HCT116 (cell line): Measurements from ENCODE around the gene LAD1. TPM values are rescaled to one million over a fixed set of nuclear protein-coding genes. Genes with fewer than 3 reads are reported as not detected.

Source experiments
- ATAC-seq: fragments of 200-7000 bp; cut with Tn5 transposase; 2 replicates; pipeline ENCODE4 v1.9.1; 2020; ENCODE audit warnings: mild to moderate bottlenecking, moderate library complexity
- BruUV-seq: library from RNA; stranded (reverse); fragments of 400-500 nt; replicated peaks from 2 replicates; lab custom pipeline; 2021; lab: Mats Ljungman, UMichigan
- CTCF ChIA-PET: fragments of 300-600 bp; sonication (Branson Sonifier 250); formaldehyde crosslinking; loops from one replicate; lab custom pipeline; 2021; ENCODE audit warnings: antibody characterized with exemption; lab: Charles Lee
- POLR2A ChIA-PET: fragments of 300-600, 350-600 bp; sonication (Branson Sonifier 250); formaldehyde crosslinking; loops from one replicate; lab custom pipeline; 2021; ENCODE audit warnings: antibody characterized with exemption; lab: Charles Lee
- RAD21 ChIA-PET, 2 experiments: fragments of 300-600 bp; sonication (Branson Sonifier 250); formaldehyde crosslinking; loops; one replicate each; lab custom pipeline; 2023; ENCODE audit warnings: low total read pairs in 2 of 2; ENCODE audit not compliant: uncharacterized antibody in 2 of 2, unreplicated experiment in 2 of 2, low non-redundant PET in 1 of 2; lab: Charles Lee
- DNase-seq: peaks from one replicate; pipeline ENCODE4 v3.0.0-alpha.2; 2010; ENCODE audit warnings: low read depth, low spot score
- H2AFZ ChIP-seq: fragments of 200-600 bp; shearing (Covaris generic), sonication (generic); 2 replicates; pipeline ENCODE4 v1.6.1; 2017; ENCODE audit warnings: low read depth, mixed run types, mixed read lengths, antibody characterized with exemption, low read length; ENCODE audit not compliant: poor library complexity, severe bottlenecking
- H3K27ac ChIP-seq: 2 replicates; pipeline ENCODE4 v1.5.1; 2012; ENCODE audit warnings: low read depth, low read length
- H3K27me3 ChIP-seq: fragments of 200-600 bp; sonication (generic); 2 replicates; pipeline ENCODE4 v1.6.1; 2016; ENCODE audit warnings: mixed run types, low read length, mixed read lengths; ENCODE audit not compliant: insufficient read depth
- H3K36me3 ChIP-seq, 2 experiments: fragments of 200-500 bp in 1 of 2; fragments of 200-600 bp in 1 of 2; sonication (Bioruptor generic) in 1 of 2; sonication (generic) in 1 of 2; 2 replicates each; pipeline versions ENCODE4 v1.5.1 to v1.6.1; 2014 to 2016; ENCODE audit warnings: low read length in 2 of 2, inconsistent platforms in 1 of 2, mixed read lengths in 1 of 2, mixed run types in 1 of 2; ENCODE audit not compliant: insufficient read depth in 2 of 2, control insufficient read depth in 1 of 2
- H3K4me1 ChIP-seq, 2 experiments: fragments of 200-600 bp in 1 of 2; sonication (generic) in 1 of 2; 2 replicates each; pipeline versions ENCODE4 v1.5.1 to v1.6.1; 2012 to 2017; ENCODE audit warnings: low read length in 2 of 2, inconsistent platforms in 1 of 2, mild to moderate bottlenecking in 1 of 2, mixed read lengths in 1 of 2, mixed run types in 1 of 2, moderate library complexity in 1 of 2; ENCODE audit not compliant: insufficient read depth in 2 of 2, control insufficient read depth in 1 of 2
- H3K4me2 ChIP-seq: fragments of 200-600 bp; sonication (generic); 2 replicates; pipeline ENCODE4 v1.6.1; 2017; ENCODE audit warnings: mixed run types, low read length, mixed read lengths
- H3K4me3 ChIP-seq, 2 experiments: fragments of 200-600 bp in 1 of 2; sonication (generic) in 1 of 2; replicated peaks in 1 of 2; 2 replicates each; pipeline ENCODE4 v1.5.1; 2011 to 2016; ENCODE audit warnings: low read length in 2 of 2, control low read depth in 1 of 2, low read depth in 1 of 2, mild to moderate bottlenecking in 1 of 2, mixed read lengths in 1 of 2, mixed run types in 1 of 2
- H3K79me2 ChIP-seq: fragments of 200-600 bp; sonication (generic); 2 replicates; pipeline ENCODE4 v1.6.1; 2017; ENCODE audit warnings: mild to moderate bottlenecking, mixed run types, low read length, moderate library complexity, mixed read lengths; ENCODE audit not compliant: insufficient read depth
- H3K9ac ChIP-seq: fragments of 200-600 bp; sonication (generic); 2 replicates; pipeline ENCODE4 v1.6.1; 2016; ENCODE audit warnings: low read length, mixed read lengths
- H3K9me2 ChIP-seq: fragments of 200-600 bp; sonication (generic), shearing (Covaris generic); 2 replicates; pipeline ENCODE4 v1.6.1; 2017; ENCODE audit warnings: mixed run types, mild to moderate bottlenecking, moderate library complexity; ENCODE audit not compliant: insufficient read depth
- H3K9me3 ChIP-seq, 2 experiments: fragments of 200-500 bp in 1 of 2; fragments of 200-600 bp in 1 of 2; sonication (Bioruptor generic) in 1 of 2; sonication (generic) in 1 of 2; 2 replicates each; pipeline ENCODE4 v1.6.1; 2014 to 2017; ENCODE audit warnings: low read length in 2 of 2, mixed read lengths in 2 of 2, inconsistent platforms in 1 of 2, low read depth in 1 of 2, mild to moderate bottlenecking in 1 of 2, mixed run types in 1 of 2, moderate library complexity in 1 of 2; ENCODE audit not compliant: control insufficient read depth in 1 of 2, insufficient read depth in 1 of 2
- H4K20me1 ChIP-seq: fragments of 200-600 bp; sonication (generic), shearing (Covaris generic); 2 replicates; pipeline ENCODE4 v1.6.1; 2017; ENCODE audit warnings: mixed run types, mild to moderate bottlenecking, moderate library complexity; ENCODE audit not compliant: insufficient read depth
- ATF3 ChIP-seq: IDR thresholded peaks from 2 replicates; pipeline ENCODE4 v1.6.1; 2012
- CTCF ChIP-seq, 3 experiments: fragments of 200-600 bp in 1 of 3; sonication (generic) in 1 of 3; IDR thresholded peaks in 2 of 3; conservative IDR thresholded peaks in 1 of 3; 2 replicates each; pipeline ENCODE4 v1.5.1; 2012 to 2017; ENCODE audit warnings: low read depth in 2 of 3, low read length in 2 of 3, antibody characterized with exemption in 1 of 3, borderline replicate concordance in 1 of 3, control low read depth in 1 of 3, mild to moderate bottlenecking in 1 of 3, mixed read lengths in 1 of 3, mixed run types in 1 of 3, moderate library complexity in 1 of 3; ENCODE audit not compliant: insufficient read depth in 1 of 3
- EGR1 ChIP-seq: IDR thresholded peaks from 2 replicates; pipeline ENCODE4 v1.6.1; 2012; ENCODE audit warnings: low read depth
- ELF1 ChIP-seq: IDR thresholded peaks from 2 replicates; pipeline ENCODE4 v1.6.1; 2012; ENCODE audit warnings: low read depth, borderline replicate concordance
- EZH2 ChIP-seq: fragments of 200-600 bp; sonication (generic); IDR thresholded peaks from 2 replicates; pipeline ENCODE4 v1.6.1; 2017; ENCODE audit warnings: antibody characterized with exemption, mixed run types
- EZH2phosphoT487 ChIP-seq: fragments of 200-600 bp; IDR thresholded peaks from 2 replicates; pipeline ENCODE4 v1.6.1; 2018; ENCODE audit warnings: antibody characterized with exemption, borderline replicate concordance
- FOSL1 ChIP-seq: IDR thresholded peaks from 2 replicates; pipeline ENCODE4 v1.6.1; 2012; ENCODE audit warnings: low read depth
- JUND ChIP-seq: IDR thresholded peaks from 2 replicates; pipeline ENCODE4 v1.6.1; 2012
- POLR2A ChIP-seq: IDR thresholded peaks from 2 replicates; pipeline ENCODE4 v1.7.0; 2011; ENCODE audit warnings: borderline replicate concordance; ENCODE audit not compliant: insufficient read depth, insufficient read length; ENCODE audit errors: extremely low read depth
- POLR2AphosphoS5 ChIP-seq: IDR thresholded peaks from 2 replicates; pipeline ENCODE4 v1.6.1; 2011; ENCODE audit warnings: mild to moderate bottlenecking, low read depth, low read length, moderate library complexity
- RAD21 ChIP-seq: IDR thresholded peaks from 2 replicates; pipeline ENCODE4 v1.6.1; 2012; ENCODE audit warnings: low read depth, mild to moderate bottlenecking
- SP1 ChIP-seq: IDR thresholded peaks from 2 replicates; pipeline ENCODE4 v1.6.1; 2012; ENCODE audit warnings: low read depth
- SRF ChIP-seq: IDR thresholded peaks from 2 replicates; pipeline ENCODE4 v1.6.1; 2012; ENCODE audit warnings: low read depth
- YY1 ChIP-seq: IDR thresholded peaks from 2 replicates; pipeline ENCODE4 v1.6.1; 2011; ENCODE audit warnings: low read length, low read depth, moderate library complexity, mild to moderate bottlenecking; ENCODE audit not compliant: insufficient replicate concordance; ENCODE audit errors: extremely low read depth
- ZBTB33 ChIP-seq: IDR thresholded peaks from 2 replicates; pipeline ENCODE4 v1.6.1; 2011; ENCODE audit warnings: mild to moderate bottlenecking, low read length, moderate library complexity; ENCODE audit not compliant: insufficient replicate concordance; ENCODE audit errors: extremely low read depth
- ZFX ChIP-seq: fragments of 450-650 bp; IDR thresholded peaks from 2 replicates; pipeline ENCODE4 v1.6.1; 2017
- ZNF274 ChIP-seq: fragments of 200-500 bp; sonication (Bioruptor generic); IDR thresholded peaks from 2 replicates; pipeline ENCODE4 v1.6.1; 2014; ENCODE audit warnings: mild to moderate bottlenecking, low read depth, low read length, inconsistent platforms
- intact Hi-C: fragments of 100-400 bp; cut with micrococcal nuclease; formaldehyde crosslinking; loops from 2 replicates; pipeline ENCODE4 v1.10.0; 2022
- total RNA-seq: library from RNA; stranded (reverse); gene quantifications from one replicate; pipeline ENCODE4 v1.2.1, GENCODE V29; 2021; ENCODE audit not compliant: unreplicated experiment

Gene LAD1
- total RNA-seq, 1 experiment from 2014 or later, result 56.1 TPM

DNA sequence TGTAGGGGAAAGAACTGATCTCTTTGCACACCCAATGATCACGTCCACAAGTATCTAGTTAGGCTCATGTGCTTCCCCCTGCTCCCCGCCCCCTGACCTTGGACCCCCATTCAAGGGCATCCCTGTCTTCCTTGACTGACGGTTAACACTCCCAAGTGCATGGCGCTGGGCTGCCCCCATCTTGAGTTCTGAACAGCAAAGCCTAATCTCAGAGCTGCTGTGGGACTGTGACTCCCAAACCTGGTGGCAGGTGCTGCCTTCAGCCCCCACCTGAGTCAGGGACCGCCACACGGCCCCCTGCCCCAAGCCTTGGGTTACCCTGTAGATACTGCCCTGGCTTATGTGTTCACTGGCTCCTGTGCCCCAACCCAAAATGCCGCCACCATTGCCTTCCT is 21.5 kb upstream of the LAD1 start:
- Histone ChIP-seq H3K4me3 (no peak overlapping the region), H3K27ac (no peak overlapping the region), H3K4me2 (no peak overlapping the region)
- no peak for TF ChIP-seq ELF1
- TF ChIP-seq, all 23 proteins: peak for 0
- H3K9me3 ChIP-seq, result no peaks in the 10 kb centered on the region
- CTCF ChIA-PET, result interaction anchor here (1.2 kb wide), 1 partner anchor 15 kb away, joined by 5 read pairs; no protein-coding TSS in a partner anchor
- POLR2A ChIA-PET, result no interaction called here
- H2AFZ ChIP-seq, result no peak overlapping the region
- RAD21 ChIA-PET, result no interaction called here
- no TSS peak for BruUV-seq
- no peaks in the 10 kb centered on the region for H4K20me1 ChIP-seq
- H3K4me1 ChIP-seq, result no peaks in the 10 kb centered on the region
- no peaks in the 10 kb centered on the region for H3K79me2 ChIP-seq
- H3K36me3 ChIP-seq, result no peaks in the 10 kb centered on the region
- no peak for ATAC-seq
- no peak overlapping the region for H3K9ac ChIP-seq
- no peaks in the 10 kb centered on the region for H3K9me2 ChIP-seq
- no peak for DNase-seq
- intact Hi-C loops, result no loop called here
- H3K27me3 ChIP-seq, result no peaks in the 10 kb centered on the region

GRCh38 chr1:201419746-201420607 is 20.9 kb upstream of the LAD1 start:
- Histone ChIP-seq H4K20me1 (no peaks in the 10 kb centered on the region), H3K4me3 (no peak overlapping the region), H3K4me2 (no peak overlapping the region), H2AFZ (no peak overlapping the region), H3K4me1 (no peaks in the 10 kb centered on the region), H3K79me2 (no peaks in the 10 kb centered on the region), H3K9me2 (no peaks in the 10 kb centered on the region), H3K9me3 (no peaks in the 10 kb centered on the region), H3K27ac (no peak overlapping the region), H3K36me3 (no peaks in the 10 kb centered on the region), H3K9ac (no peak overlapping the region), H3K27me3 (no peaks in the 10 kb centered on the region)
- RAD21 ChIA-PET, result no interaction called here
- DNase-seq, result no peak
- BruUV-seq, result no TSS peak
- CTCF ChIA-PET, result interaction anchor here (1.2 kb wide), 1 partner anchor 15 kb away, joined by 5 read pairs; no protein-coding TSS in a partner anchor
- no peak for ATAC-seq
- POLR2A ChIA-PET, result no interaction called here
- intact Hi-C loops, result no loop called here
- TF ChIP-seq YY1 (no peak), EZH2phosphoT487 (no peak), JUND (no peak), EZH2 (no peak), ZNF274 (no peak), ATF3 (no peak), POLR2AphosphoS5 (no peak), POLR2A (no peak), SP1 (no peak), ZBTB33 (no peak), ZFX (no peak), CTCF (IDR thresholded peaks at IDR 0.05 in 2 of 3, conservative IDR thresholded peaks at IDR 0.05 in 1 of 3; ENCODE audit: borderline replicate concordance in 1 of 3, insufficient read depth in 1 of 3, low read depth in 2 of 3, low read length in 2 of 3) (no peak), SRF (no peak), RAD21 (no peak), EGR1 (no peak), FOSL1 (no peak)
